Upper lobe of left lung (tissue), 4 donors: ENCODE data around the gene PRSS56.

ENCODE experiments used
- EP300 ChIP-seq, 4 donors: sonication (generic); formaldehyde crosslinking; IDR thresholded peaks; one replicate each; pipeline ENCODE4 v1.5.1; 2017; ENCODE audit warnings: antibody characterized with exemption in 4 of 4, control low read depth in 2 of 4
- POLR2A ChIP-seq, 4 donors: fragments of 450-650 bp; IDR thresholded peaks; one replicate each; pipeline ENCODE4 v1.5.1; 2016 to 2017; ENCODE audit warnings: antibody characterized with exemption in 4 of 4, mild to moderate bottlenecking in 2 of 4
- POLR2AphosphoS5 ChIP-seq, 2 donors: sonication (generic); formaldehyde crosslinking; IDR thresholded peaks; one replicate each; pipeline ENCODE4 v1.5.1; 2017; ENCODE audit warnings: antibody characterized with exemption in 2 of 2

- TF ChIP-seq EP300 (IDR thresholded peaks at IDR 0.05) = no peak
- TF ChIP-seq POLR2A (IDR thresholded peaks at IDR 0.05) = no peak
- no peak for TF ChIP-seq POLR2AphosphoS5 (IDR thresholded peaks at IDR 0.05)
Measured at GRCh38 chr2:232483311-232483922, 36.8 kb upstream of the PRSS56 start.
